GM08714 (cell line): ENCODE measurements around the gene LRRIQ3.

Source experiments
- H3K4me3 ChIP-seq: fragments of 200-500 bp; sonication (Bioruptor generic); 2 replicates; pipeline ENCODE4 v1.5.1; 2014; ENCODE audit warnings: mild to moderate bottlenecking, low read length, inconsistent platforms
- ZNF274 ChIP-seq: IDR thresholded peaks from 2 replicates; pipeline ENCODE4 v1.6.1; 2012; ENCODE audit warnings: mild to moderate bottlenecking, low read depth, low read length

The LRRIQ3 gene

GRCh38 chr1:74197657-74198552 is at the start of gene LRRIQ3, which contains the start of gene FPGT:
Gene LRRIQ3 (minus strand): TSS chr1:74198176. CDS start chr1:74183684, 14,492 bp downstream.
Gene FPGT (plus strand): TSS chr1:74198242. CDS start chr1:74198279, 37 bp downstream.
- no peak for TF ChIP-seq ZNF274
- peak within 1 kb of the TSS; percentile 74 for H3K4me3 ChIP-seq

GRCh38 chr1:74246315-74246714 is 48.3 kb upstream of the LRRIQ3 start:
- H3K4me3 ChIP-seq, result no peak overlapping the region
- TF ChIP-seq ZNF274, result no peak

- TF ChIP-seq ZNF274, result no peak
- H3K4me3 ChIP-seq, result no peak overlapping the region
Measured at GRCh38 chr1:74245168-74245772, 47.3 kb upstream of the LRRIQ3 start.

- TF ChIP-seq ZNF274, result no peak
- no peak overlapping the region for H3K4me3 ChIP-seq
Measured at GRCh38 chr1:74237787-74238186, 39.8 kb upstream of the LRRIQ3 start.

GRCh38 chr1:74237035-74237434 is 39.1 kb upstream of the LRRIQ3 start:
- no peak overlapping the region for H3K4me3 ChIP-seq
- TF ChIP-seq ZNF274, result no peak

- TF ChIP-seq ZNF274, result no peak
- H3K4me3 ChIP-seq, result no peak overlapping the region
Measured at GRCh38 chr1:74236440-74236839, 38.5 kb upstream of the LRRIQ3 start.

- TF ChIP-seq ZNF274, result no peak
- no peak within 1 kb of the TSS for H3K4me3 ChIP-seq
Measured at GRCh38 chr1:74235153-74235552, 37.2 kb upstream of the LRRIQ3 start, which contains the start of gene TNNI3K. Gene TNNI3K (plus strand): TSS chr1:74235387. CDS start chr1:74235452, 65 bp downstream.

- no peak overlapping the region for H3K4me3 ChIP-seq
- no peak for TF ChIP-seq ZNF274
Measured at GRCh38 chr1:74223453-74223852, 25.5 kb upstream of the LRRIQ3 start.

GRCh38 chr1:74222701-74223100 is 24.7 kb upstream of the LRRIQ3 start:
- no peak overlapping the region for H3K4me3 ChIP-seq
- no peak for TF ChIP-seq ZNF274

- TF ChIP-seq ZNF274, result no peak
- no peak overlapping the region for H3K4me3 ChIP-seq
Measured at GRCh38 chr1:74215229-74215628, 17.3 kb upstream of the LRRIQ3 start.

GRCh38 chr1:74205266-74205665 is 7.3 kb upstream of the LRRIQ3 start:
- TF ChIP-seq ZNF274, result no peak
- H3K4me3 ChIP-seq, result no peak overlapping the region

GRCh38 chr1:74199504-74199903 is 1.5 kb upstream of the LRRIQ3 start:
- H3K4me3 ChIP-seq, result no peak overlapping the region
- TF ChIP-seq ZNF274, result no peak

- H3K4me3 ChIP-seq, result peak overlapping the region; percentile 74
- TF ChIP-seq ZNF274, result no peak
Measured at GRCh38 chr1:74197255-74197654, 721 bp downstream of the LRRIQ3 start.

GRCh38 chr1:74195339-74195738 is 2.6 kb downstream of the LRRIQ3 start:
- no peak overlapping the region for H3K4me3 ChIP-seq
- no peak for TF ChIP-seq ZNF274

GRCh38 chr1:74193908-74194307 is 4.1 kb downstream of the LRRIQ3 start:
- no peak overlapping the region for H3K4me3 ChIP-seq
- TF ChIP-seq ZNF274, result no peak
